Colonic mucosa (tissue), 4 donors: ENCODE results near the gene SRL. TPM values are rescaled to one million over a fixed set of nuclear protein-coding genes. Genes with fewer than 3 reads are reported as not detected.

Experiments
- DNase-seq: peaks from one replicate; pipeline ENCODE4 v3.0.0-alpha.2; 2020
- H3K27ac ChIP-seq: fragments of 200-600 bp; one replicate; pipeline ENCODE4 v1.8.0; 2021
- H3K27me3 ChIP-seq: fragments of 200-600 bp; one replicate; pipeline ENCODE4 v1.8.0; 2021
- H3K36me3 ChIP-seq: fragments of 200-600 bp; one replicate; pipeline ENCODE4 v1.8.0; 2021
- H3K4me1 ChIP-seq: fragments of 200-600 bp; one replicate; pipeline ENCODE4 v1.8.0; 2021; ENCODE audit warnings: mild to moderate bottlenecking
- H3K4me3 ChIP-seq: fragments of 200-600 bp; one replicate; pipeline ENCODE4 v1.8.0; 2021
- H3K9ac ChIP-seq, 2 donors: one replicate each; pipeline ENCODE4 v1.7.0; 2013; ENCODE audit warnings: control low read depth in 2 of 2, low read depth in 2 of 2, low read length in 2 of 2
- H3K9me3 ChIP-seq: fragments of 200-600 bp; one replicate; pipeline ENCODE4 v1.8.0; 2021
- CTCF ChIP-seq: fragments of 200-600 bp; IDR thresholded peaks from one replicate; pipeline ENCODE4 v1.8.0; 2022; ENCODE audit warnings: antibody characterized with exemption, mild to moderate bottlenecking
- intact Hi-C: fragments of 100-400 bp; cut with DNase I; formaldehyde crosslinking; loops from one replicate; pipeline ENCODE4 v1.14.1; 2022
- total RNA-seq, 2 donors: library from RNA; stranded (reverse); fragmentation: NEBNext Ultra II Directional in 1 of 2; extraction: Animal tissue kit (Norgen Biotek cat#: 25700) in 1 of 2; gene quantifications; one replicate each; pipeline ENCODE4 v1.2.1, GENCODE V29; 2021
- donor health status: healthy.
- donor health status: DM: no; HTN: no; CAD: no.
- donor health status: DM: no; HTN: no; CAD: no.

Gene SRL
- total RNA-seq, 2 donors from 2014 or later = 0.49 to 0.82 TPM

GRCh38 chr16:4265676-4266075, 23.8 kb upstream of the SRL start:
- Histone ChIP-seq H3K4me3 (no peak overlapping the region), H3K36me3 (no peaks in the 10 kb centered on the region), H3K4me1 (peaks cover 1% of the 10 kb centered on the region), H3K9me3 (no peaks in the 10 kb centered on the region), H3K27ac (no peak overlapping the region), H3K27me3 (no peaks in the 10 kb centered on the region), H3K9ac (no peak overlapping the region)
- intact Hi-C loops = no loop called here
- no peak for TF ChIP-seq CTCF
- DNase-seq = no peak

- peak overlapping the region in 1 of 2 donors; percentile 5 for H3K9ac ChIP-seq
- DNase-seq = no peak
- H3K4me1 ChIP-seq = peaks cover 4% of the 10 kb centered on the region
- no peaks in the 10 kb centered on the region for H3K9me3 ChIP-seq
- intact Hi-C loops = no loop called here
- H3K36me3 ChIP-seq = no peaks in the 10 kb centered on the region
- peak overlapping the region; percentile 26 for H3K27ac ChIP-seq
- TF ChIP-seq CTCF = no peak
- H3K4me3 ChIP-seq = no peak overlapping the region
- no peaks in the 10 kb centered on the region for H3K27me3 ChIP-seq
These were observed 22.7 kb upstream of the SRL start for GRCh38 chr16:4264546-4264945.

GRCh38 chr16:4263504-4264436, 21.9 kb upstream of the SRL start:
- Histone ChIP-seq H3K9me3 (no peaks in the 10 kb centered on the region), H3K4me1 (peaks cover 4% of the 10 kb centered on the region), H3K4me3 (no peak overlapping the region), H3K27me3 (no peaks in the 10 kb centered on the region), H3K36me3 (no peaks in the 10 kb centered on the region), H3K27ac (peak overlapping the region; percentile 26), H3K9ac (peak overlapping the region in 1 of 2 donors; percentile 5)
- DNase-seq = peak; percentile 74
- intact Hi-C loops = no loop called here
- no peak for TF ChIP-seq CTCF

GRCh38 chr16:4262303-4262835, 20.5 kb upstream of the SRL start:
- H3K27me3 ChIP-seq = no peaks in the 10 kb centered on the region

More at GRCh38 chr16:4262303-4262835, 20.5 kb upstream of the SRL start:
- H3K9me3 ChIP-seq = no peaks in the 10 kb centered on the region
- peak overlapping the region in 1 of 2 donors; percentile 4 for H3K9ac ChIP-seq
- no peak overlapping the region for H3K4me3 ChIP-seq
- no peaks in the 10 kb centered on the region for H3K36me3 ChIP-seq
- H3K4me1 ChIP-seq = peaks cover 4% of the 10 kb centered on the region
- H3K27ac ChIP-seq = no peak overlapping the region
- no peak for TF ChIP-seq CTCF
- intact Hi-C loops = no loop called here
- DNase-seq = no peak
